GM12878 (cell line): ENCODE measurements around the gene BSPRY. TPM values are rescaled to one million over a fixed set of nuclear protein-coding genes. Genes with fewer than 3 reads are reported as not detected.

Experiments
- ATAC-seq: fragments of 200-7000 bp; cut with Tn5 transposase; 3 replicates; pipeline ENCODE4 v1.9.1; 2020; ENCODE audit warnings: mild to moderate bottlenecking, moderate library complexity
- BruUV-seq: library from RNA; stranded (reverse); fragments of 400-500 nt; replicated peaks from 2 replicates; lab custom pipeline; 2021; lab: Mats Ljungman, UMichigan
- CTCF ChIA-PET: fragments of 300-600 bp; sonication (Branson Sonifier 250); formaldehyde crosslinking; extraction: SDS; loops from one replicate; lab custom pipeline; 2021; ENCODE audit warnings: inconsistent platforms; lab: Yijun Ruan, JAX
- POLR2A ChIA-PET: fragments of 350-600 bp; formaldehyde crosslinking; extraction: SDS; loops from one replicate; lab custom pipeline; 2021; ENCODE audit warnings: inconsistent platforms; lab: Charles Lee
- RAD21 ChIA-PET: fragments of 300-600 bp; sonication (Branson Sonifier 250); formaldehyde crosslinking; loops from one replicate; lab custom pipeline; 2023; ENCODE audit warnings: antibody characterized with exemption; ENCODE audit not compliant: unreplicated experiment; lab: Charles Lee
- SMC1A ChIA-PET: fragments of 300-600 bp; sonication (Branson Sonifier 250); formaldehyde crosslinking; loops from one replicate; lab custom pipeline; 2023; ENCODE audit not compliant: unreplicated experiment, uncharacterized antibody; lab: Charles Lee
- DNase-seq: peaks from one replicate; pipeline ENCODE4 v3.0.0-alpha.2; 2011; ENCODE audit warnings: low read depth, low spot score
- FAIRE-seq: peaks from 3 replicates; lab custom pipeline; 2011; peaks lifted over from hg19 to GRCh38; lab: Jason Lieb, UNC
- H2AFZ ChIP-seq: 2 replicates; pipeline ENCODE4 v1.6.0; 2011; ENCODE audit warnings: low read depth, low read length, control low read depth; ENCODE audit not compliant: control insufficient read depth
- H3K27ac ChIP-seq: 2 replicates; pipeline ENCODE4 v1.5.1; 2011; ENCODE audit warnings: control low read depth; ENCODE audit not compliant: control insufficient read depth, insufficient read depth
- H3K27me3 ChIP-seq, 2 experiments: replicated peaks in 1 of 2; 2 replicates each; pipeline versions ENCODE4 v1.6.0 to v1.6.1; 2011; ENCODE audit warnings: low read length in 1 of 2; ENCODE audit not compliant: control insufficient read depth in 2 of 2, insufficient read depth in 2 of 2
- H3K36me3 ChIP-seq, 2 experiments: 2 replicates each; pipeline ENCODE4 v1.5.1; 2011; ENCODE audit warnings: low read length in 1 of 2; ENCODE audit not compliant: control insufficient read depth in 2 of 2, insufficient read depth in 2 of 2
- H3K4me1 ChIP-seq: 2 replicates; pipeline ENCODE4 v1.6.1; 2011; ENCODE audit warnings: mild to moderate bottlenecking, low read length, moderate library complexity, mixed read lengths; ENCODE audit not compliant: control insufficient read depth, insufficient read depth
- H3K4me2 ChIP-seq: 2 replicates; pipeline ENCODE4 v1.6.0; 2011; ENCODE audit warnings: control low read depth; ENCODE audit not compliant: control insufficient read depth, insufficient read depth
- H3K4me3 ChIP-seq: fragments of 200-600 bp; sonication (generic); 2 replicates; pipeline ENCODE4 v1.5.1; 2016
- H3K79me2 ChIP-seq: 2 replicates; pipeline ENCODE4 v1.6.0; 2011; ENCODE audit warnings: low read length; ENCODE audit not compliant: control insufficient read depth, insufficient read depth
- H3K9ac ChIP-seq: 2 replicates; pipeline ENCODE4 v1.8.0; 2011; ENCODE audit warnings: low read length, control low read depth, mixed read lengths; ENCODE audit not compliant: control insufficient read depth, insufficient read depth
- H3K9me3 ChIP-seq: replicated peaks from 3 replicates; pipeline ENCODE4 v1.5.1; 2011; ENCODE audit warnings: mild to moderate bottlenecking, low read length; ENCODE audit not compliant: control insufficient read depth, insufficient read depth
- H4K20me1 ChIP-seq: 2 replicates; pipeline ENCODE4 v1.6.0; 2011; ENCODE audit not compliant: control insufficient read depth, insufficient read depth
- ATF7 ChIP-seq: fragments of 450-650 bp; IDR thresholded peaks from 2 replicates; pipeline ENCODE4 v1.6.1; 2016; ENCODE audit warnings: low read depth, mild to moderate bottlenecking
- BCL11A ChIP-seq: IDR thresholded peaks from 2 replicates; pipeline ENCODE4 v1.6.1; 2011; ENCODE audit warnings: low read depth, low read length
- BMI1 ChIP-seq: fragments of 450-650 bp; IDR thresholded peaks from 2 replicates; pipeline ENCODE4 v1.6.1; 2016; ENCODE audit warnings: mild to moderate bottlenecking, moderate library complexity, borderline replicate concordance
- NR2C1 ChIP-seq: fragments of 450-650 bp; IDR thresholded peaks from 2 replicates; pipeline ENCODE4 v1.6.1; 2017; ENCODE audit warnings: antibody characterized with exemption, mild to moderate bottlenecking, moderate library complexity
- NR2C2 ChIP-seq: IDR thresholded peaks from 2 replicates; pipeline ENCODE4 v1.6.1; 2011; ENCODE audit warnings: borderline replicate concordance, low read depth; ENCODE audit not compliant: control insufficient read depth, insufficient read length
- PML ChIP-seq: IDR thresholded peaks from 2 replicates; pipeline ENCODE4 v1.6.1; 2012; ENCODE audit warnings: low read length, inconsistent platforms
- RB1 ChIP-seq: fragments of 450-650 bp; formaldehyde crosslinking; IDR thresholded peaks from 2 replicates; pipeline ENCODE4 v1.6.1; 2017; ENCODE audit warnings: mild to moderate bottlenecking, borderline replicate concordance
- RCOR1 ChIP-seq: conservative IDR thresholded peaks from 2 replicates; pipeline ENCODE4 v1.6.1; 2012; ENCODE audit warnings: low read depth, low read length, improper control_type of control experiment
- RELA ChIP-seq: fragments of 450-650 bp; IDR thresholded peaks from 2 replicates; pipeline ENCODE4 v1.8.0; 2014; ENCODE audit warnings: borderline replicate concordance; ENCODE audit not compliant: partially characterized antibody
- SMC3 ChIP-seq: IDR thresholded peaks from 2 replicates; pipeline ENCODE4 v1.6.1; 2011; ENCODE audit warnings: low read length, improper control_type of control experiment, borderline replicate concordance
- TBL1XR1 ChIP-seq: IDR thresholded peaks from 2 replicates; pipeline ENCODE4 v1.6.1; 2012; ENCODE audit warnings: low read depth, low read length, improper control_type of control experiment
- TCF12 ChIP-seq: IDR thresholded peaks from 2 replicates; pipeline ENCODE4 v1.6.1; 2011; ENCODE audit warnings: low read depth, mild to moderate bottlenecking, low read length
- TCF3 ChIP-seq: IDR thresholded peaks from 2 replicates; pipeline ENCODE4 v1.6.1; 2012; ENCODE audit warnings: low read depth, mild to moderate bottlenecking, low read length, borderline replicate concordance; ENCODE audit not compliant: insufficient read depth
- ZBED1 ChIP-seq: IDR thresholded peaks from 2 replicates; pipeline ENCODE4 v1.6.1; 2016; ENCODE audit warnings: borderline replicate concordance
- ZSCAN29 ChIP-seq: fragments of 450-650 bp; IDR thresholded peaks from 2 replicates; pipeline ENCODE4 v1.6.1; 2017; ENCODE audit warnings: mild to moderate bottlenecking, moderate library complexity
- WGBS: methylation state at CpG from one replicate; pipeline ENCODE4 v1.1.6; 2016; ENCODE audit warnings: low lambda C conversion rate; ENCODE audit not compliant: insufficient replicate concordance, insufficient coverage; ENCODE audit errors: missing lambda C conversion rate; 5-methylcytosine and 5-hydroxymethylcytosine counted together
- in situ Hi-C: fragments of 300-500 bp; cut with MboI; formaldehyde crosslinking; loops from 9 replicates; pipeline ENCODE4 v1.14.3; 2018; ENCODE audit warnings: mixed read lengths
- intact Hi-C: fragments of 100-400 bp; cut with micrococcal nuclease; formaldehyde crosslinking; loops from one replicate; pipeline ENCODE4 v1.14.2; 2022; ENCODE audit not compliant: unreplicated experiment
- polyA plus RNA-seq, 11 experiments: library from polyadenylated mRNA; depleted of rRNA in 4 of 11; unstranded in 6 of 11; stranded (reverse) in 5 of 11; fragments of >200 nt; fragmentation: Nextera tagmentation in 4 of 11; fragmentation: Illumina TruSeq in 1 of 11; extraction: Ambion mirVana in 4 of 11; extraction: Trizol in 1 of 11; gene quantifications; 1 replicate in 1 of 11; 2 replicates in 10 of 11; pipeline versions ENCODE4 v1.2.1 to v1.2.3, GENCODE V29; 2011 to 2016; ENCODE audit warnings: inconsistent platforms in 2 of 11, missing spikeins in 2 of 11, low read depth in 1 of 11
- total RNA-seq, 4 experiments: library from RNA; depleted of rRNA in 3 of 4; stranded (reverse); fragments of >200 nt in 3 of 4; fragmentation: Illumina TruSeq in 1 of 4; extraction: Trizol in 1 of 4; gene quantifications; 2 replicates each; pipeline versions ENCODE4 v1.2.1 to v1.2.3, GENCODE V29; 2013 to 2021
- TF ChIP-seq, protein P1 (sequence below): IDR thresholded peaks from 2 replicates; pipeline ENCODE4 v1.6.1; 2012; ENCODE audit warnings: improper control_type of control experiment, low read depth, low read length; ENCODE audit not compliant: insufficient replicate concordance
- TF ChIP-seq, protein P2 (sequence below): fragments of 450-650 bp; IDR thresholded peaks from 2 replicates; pipeline ENCODE4 v1.6.1; 2017; ENCODE audit warnings: mild to moderate bottlenecking

BSPRY gene
- total and polyA plus RNA-seq, 10 of the 15 experiments (the other 5 are each of a cell fraction or from before 2014, with no cell fraction given) = 0.45 to 6.3 (median 4.1) TPM

DNA sequence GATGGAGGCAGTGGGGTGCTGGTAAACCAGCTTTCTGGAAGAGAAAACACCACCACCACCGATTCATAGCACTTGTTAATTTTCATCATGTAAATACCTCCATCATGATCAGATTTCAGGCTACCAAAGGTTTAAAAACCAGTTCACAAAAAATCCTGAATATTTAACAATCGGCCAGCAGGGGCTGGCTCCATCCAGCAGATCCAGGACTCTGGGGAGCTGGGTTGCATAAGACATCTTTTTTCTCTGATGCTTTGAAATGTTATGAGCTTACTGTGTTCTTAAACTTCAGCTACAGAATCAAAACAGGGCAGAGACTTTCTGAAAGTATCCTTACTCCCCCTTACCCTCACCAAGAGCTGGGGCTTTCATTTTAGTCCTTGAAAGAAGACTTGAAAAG lies 31.6 kb upstream of the BSPRY start:
- POLR2A ChIA-PET = no interaction called here
- in situ Hi-C loops (no loop called here), intact Hi-C loops (no loop called here)
- Histone ChIP-seq H3K4me3 (no peak overlapping the region), H3K27ac (no peak overlapping the region), H3K79me2 (no peaks in the 10 kb centered on the region), H4K20me1 (no peaks in the 10 kb centered on the region; the same call in 1 of the 2 replicates), H3K9me3 (no peaks in the 10 kb centered on the region), H3K36me3 (no peaks in the 10 kb centered on the region), H3K9ac (no peak overlapping the region), H3K4me2 (no peak overlapping the region), H3K4me1 (no peaks in the 10 kb centered on the region), H3K27me3 (peaks cover 0 to 3% of the 10 kb centered on the region in 2 experiments; a peak in 1 of 4 replicates), H2AFZ (no peak overlapping the region)
- FAIRE-seq (no peak), ATAC-seq (no peak), DNase-seq (no peak)
- 7% methylated on average over 2 of the region's 2 CpGs for WGBS
- SMC1A ChIA-PET = interaction anchor here (0.9 to 1.2 kb wide), 2 partner anchors 15 to 27 kb away, joined by 3 read pairs; no protein-coding TSS in a partner anchor
- TF ChIP-seq BCL11A (no peak), NR2C1 (no peak), ZSCAN29 (no peak), NR2C2 (no peak), BMI1 (no peak), TCF3 (no peak), RCOR1 (no peak), PML (no peak), RELA (no peak), TBL1XR1 (no peak), TCF12 (no peak), ATF7 (no peak), ZBED1 (no peak), SMC3 (no peak), RB1 (no peak)
- TF ChIP-seq, protein P1, sequence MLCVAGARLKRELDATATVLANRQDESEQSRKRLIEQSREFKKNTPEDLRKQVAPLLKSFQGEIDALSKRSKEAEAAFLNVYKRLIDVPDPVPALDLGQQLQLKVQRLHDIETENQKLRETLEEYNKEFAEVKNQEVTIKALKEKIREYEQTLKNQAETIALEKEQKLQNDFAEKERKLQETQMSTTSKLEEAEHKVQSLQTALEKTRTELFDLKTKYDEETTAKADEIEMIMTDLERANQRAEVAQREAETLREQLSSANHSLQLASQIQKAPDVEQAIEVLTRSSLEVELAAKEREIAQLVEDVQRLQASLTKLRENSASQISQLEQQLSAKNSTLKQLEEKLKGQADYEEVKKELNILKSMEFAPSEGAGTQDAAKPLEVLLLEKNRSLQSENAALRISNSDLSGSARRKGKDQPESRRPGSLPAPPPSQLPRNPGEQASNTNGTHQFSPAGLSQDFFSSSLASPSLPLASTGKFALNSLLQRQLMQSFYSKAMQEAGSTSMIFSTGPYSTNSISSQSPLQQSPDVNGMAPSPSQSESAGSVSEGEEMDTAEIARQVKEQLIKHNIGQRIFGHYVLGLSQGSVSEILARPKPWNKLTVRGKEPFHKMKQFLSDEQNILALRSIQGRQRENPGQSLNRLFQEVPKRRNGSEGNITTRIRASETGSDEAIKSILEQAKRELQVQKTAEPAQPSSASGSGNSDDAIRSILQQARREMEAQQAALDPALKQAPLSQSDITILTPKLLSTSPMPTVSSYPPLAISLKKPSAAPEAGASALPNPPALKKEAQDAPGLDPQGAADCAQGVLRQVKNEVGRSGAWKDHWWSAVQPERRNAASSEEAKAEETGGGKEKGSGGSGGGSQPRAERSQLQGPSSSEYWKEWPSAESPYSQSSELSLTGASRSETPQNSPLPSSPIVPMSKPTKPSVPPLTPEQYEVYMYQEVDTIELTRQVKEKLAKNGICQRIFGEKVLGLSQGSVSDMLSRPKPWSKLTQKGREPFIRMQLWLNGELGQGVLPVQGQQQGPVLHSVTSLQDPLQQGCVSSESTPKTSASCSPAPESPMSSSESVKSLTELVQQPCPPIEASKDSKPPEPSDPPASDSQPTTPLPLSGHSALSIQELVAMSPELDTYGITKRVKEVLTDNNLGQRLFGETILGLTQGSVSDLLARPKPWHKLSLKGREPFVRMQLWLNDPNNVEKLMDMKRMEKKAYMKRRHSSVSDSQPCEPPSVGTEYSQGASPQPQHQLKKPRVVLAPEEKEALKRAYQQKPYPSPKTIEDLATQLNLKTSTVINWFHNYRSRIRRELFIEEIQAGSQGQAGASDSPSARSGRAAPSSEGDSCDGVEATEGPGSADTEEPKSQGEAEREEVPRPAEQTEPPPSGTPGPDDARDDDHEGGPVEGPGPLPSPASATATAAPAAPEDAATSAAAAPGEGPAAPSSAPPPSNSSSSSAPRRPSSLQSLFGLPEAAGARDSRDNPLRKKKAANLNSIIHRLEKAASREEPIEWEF = no peak
- TF ChIP-seq, protein P2, sequence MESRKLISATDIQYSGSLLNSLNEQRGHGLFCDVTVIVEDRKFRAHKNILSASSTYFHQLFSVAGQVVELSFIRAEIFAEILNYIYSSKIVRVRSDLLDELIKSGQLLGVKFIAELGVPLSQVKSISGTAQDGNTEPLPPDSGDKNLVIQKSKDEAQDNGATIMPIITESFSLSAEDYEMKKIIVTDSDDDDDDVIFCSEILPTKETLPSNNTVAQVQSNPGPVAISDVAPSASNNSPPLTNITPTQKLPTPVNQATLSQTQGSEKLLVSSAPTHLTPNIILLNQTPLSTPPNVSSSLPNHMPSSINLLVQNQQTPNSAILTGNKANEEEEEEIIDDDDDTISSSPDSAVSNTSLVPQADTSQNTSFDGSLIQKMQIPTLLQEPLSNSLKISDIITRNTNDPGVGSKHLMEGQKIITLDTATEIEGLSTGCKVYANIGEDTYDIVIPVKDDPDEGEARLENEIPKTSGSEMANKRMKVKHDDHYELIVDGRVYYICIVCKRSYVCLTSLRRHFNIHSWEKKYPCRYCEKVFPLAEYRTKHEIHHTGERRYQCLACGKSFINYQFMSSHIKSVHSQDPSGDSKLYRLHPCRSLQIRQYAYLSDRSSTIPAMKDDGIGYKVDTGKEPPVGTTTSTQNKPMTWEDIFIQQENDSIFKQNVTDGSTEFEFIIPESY = no peak
- RAD21 ChIA-PET = no interaction called here
- CTCF ChIA-PET = interaction anchor here (0.7 to 1.3 kb wide), 2 partner anchors 12 to 88 kb away, joined by 3 to 4 read pairs; no protein-coding TSS in a partner anchor
- no TSS peak for BruUV-seq
